Calu3 (cell line): ENCODE results near the gene IQSEC2. TPM values are rescaled to one million over a fixed set of nuclear protein-coding genes. Genes with fewer than 3 reads are reported as not detected.

Source experiments
- BruUV-seq: library from RNA; stranded (reverse); fragments of 400-500 nt; replicated peaks from 2 replicates; lab custom pipeline; 2021; lab: Mats Ljungman, UMichigan
- CTCF ChIA-PET: fragments of 300-600 bp; sonication (Branson Sonifier 250); formaldehyde crosslinking; loops from one replicate; lab custom pipeline; 2022; ENCODE audit warnings: antibody characterized with exemption; lab: Charles Lee
- DNase-seq: peaks from one replicate; pipeline ENCODE4 v3.0.0; 2022
- H3K27ac Mint-ChIP-seq: one replicate; pipeline ENCODE4 v1.8.0; 2022; ENCODE audit warnings: mixed read lengths; ENCODE audit not compliant: unreplicated experiment
- H3K27me3 Mint-ChIP-seq: one replicate; pipeline ENCODE4 v1.8.0; 2022; ENCODE audit warnings: mixed read lengths; ENCODE audit not compliant: unreplicated experiment
- H3K36me3 Mint-ChIP-seq: one replicate; pipeline ENCODE4 v1.8.0; 2022; ENCODE audit warnings: mild to moderate bottlenecking, moderate library complexity, mixed read lengths; ENCODE audit not compliant: insufficient read depth, unreplicated experiment
- H3K4me1 Mint-ChIP-seq: one replicate; pipeline ENCODE4 v1.8.0; 2022; ENCODE audit warnings: mild to moderate bottlenecking, low read depth, mixed read lengths; ENCODE audit not compliant: unreplicated experiment
- H3K4me3 Mint-ChIP-seq: one replicate; pipeline ENCODE4 v1.8.0; 2022; ENCODE audit warnings: mild to moderate bottlenecking, low read depth, moderate library complexity, mixed read lengths; ENCODE audit not compliant: unreplicated experiment
- H3K9me3 Mint-ChIP-seq: one replicate; pipeline ENCODE4 v1.8.0; 2022; ENCODE audit warnings: low read depth, mixed read lengths; ENCODE audit not compliant: unreplicated experiment
- CTCF ChIP-seq: fragments of 200-600 bp; IDR thresholded peaks from one replicate; pipeline ENCODE4 v1.8.0; 2022; ENCODE audit warnings: antibody characterized with exemption; ENCODE audit not compliant: unreplicated experiment
- intact Hi-C: fragments of 100-400 bp; cut with micrococcal nuclease; formaldehyde crosslinking; loops from one replicate; pipeline ENCODE4 v1.10.0; 2022; ENCODE audit not compliant: unreplicated experiment
- total RNA-seq: library from RNA; stranded (reverse); gene quantifications from 2 replicates; pipeline ENCODE4 v1.2.3, GENCODE V29; 2022

The IQSEC2 gene
- total RNA-seq, 1 experiment from 2014 or later = 14.1 TPM

- Mint-ChIP-seq H3K36me3 (no peaks in the 10 kb centered on the region), H3K9me3 (no peaks in the 10 kb centered on the region)
- intact Hi-C loops = no loop called here
These were observed 18.8 kb upstream of the IQSEC2 start for GRCh38 chrX:53300157-53300556.

DNA sequence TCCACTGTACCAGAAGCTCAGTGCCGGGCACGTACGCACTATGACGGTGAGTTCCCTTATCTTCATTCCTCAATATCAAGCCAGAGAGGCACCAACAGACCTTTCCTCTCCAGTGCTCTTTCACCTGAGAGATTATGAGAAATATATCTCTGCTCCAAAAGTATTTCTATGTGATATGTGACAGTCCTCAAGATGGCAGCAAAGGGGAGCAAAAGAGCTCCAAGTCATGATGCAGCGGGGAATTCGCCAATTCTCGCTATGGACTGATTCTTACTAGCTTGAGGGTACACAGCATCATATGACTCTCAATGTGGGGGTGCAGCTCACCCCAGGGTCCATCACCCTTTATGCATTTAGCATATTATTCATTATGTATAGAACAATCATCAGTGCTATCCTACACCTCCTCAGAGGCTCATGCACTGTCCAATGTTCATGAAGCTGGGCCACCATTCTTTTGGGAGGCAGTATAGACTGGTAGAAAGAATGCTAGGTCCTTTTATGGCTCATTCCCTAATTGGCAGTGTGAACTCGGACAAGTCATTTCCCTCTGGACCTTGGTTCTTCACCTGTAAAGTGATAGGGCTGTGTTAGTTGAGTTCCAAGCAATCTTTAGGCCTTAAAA lies 12.8 kb upstream of the IQSEC2 start:
- Mint-ChIP-seq H3K27me3 (peaks cover 24% of the 10 kb centered on the region), H3K27ac (no peak overlapping the region), H3K4me1 (no peaks in the 10 kb centered on the region), H3K9me3 (no peaks in the 10 kb centered on the region), H3K36me3 (no peaks in the 10 kb centered on the region), H3K4me3 (no peak overlapping the region)
- intact Hi-C loops = no loop called here
- no peak for TF ChIP-seq CTCF
- DNase-seq = no peak
- no TSS peak for BruUV-seq
- CTCF ChIA-PET = interaction anchor here (0.9 to 1.2 kb wide), 2 partner anchors 19 to 188 kb away, joined by 3 read pairs; no protein-coding TSS in a partner anchor

More at GRCh38 chrX:53300157-53300556, 18.8 kb upstream of the IQSEC2 start:
- Mint-ChIP-seq H3K27me3 (peaks cover 33% of the 10 kb centered on the region), H3K4me1 (no peaks in the 10 kb centered on the region), H3K27ac (no peak overlapping the region), H3K4me3 (no peak overlapping the region)
- no TSS peak for BruUV-seq
- CTCF ChIA-PET = interaction anchor here (0.7 kb wide), 1 partner anchor 13 kb away, joined by 3 read pairs; no protein-coding TSS in a partner anchor
- no peak for DNase-seq
- no peak for TF ChIP-seq CTCF

- Mint-ChIP-seq H3K27ac (no peak overlapping the region), H3K36me3 (no peaks in the 10 kb centered on the region), H3K4me3 (no peak overlapping the region), H3K9me3 (no peaks in the 10 kb centered on the region), H3K27me3 (peaks cover 14% of the 10 kb centered on the region), H3K4me1 (peaks cover 13% of the 10 kb centered on the region)
- no peak for DNase-seq
- no TSS peak for BruUV-seq
- CTCF ChIA-PET = no interaction called here
- TF ChIP-seq CTCF = no peak
- intact Hi-C loops = no loop called here
These were observed 10.2 kb upstream of the IQSEC2 start for GRCh38 chrX:53291596-53291995.

- DNase-seq = no peak
- Mint-ChIP-seq H3K27me3 (peaks cover 14% of the 10 kb centered on the region), H3K4me1 (peaks cover 13% of the 10 kb centered on the region), H3K4me3 (no peak overlapping the region), H3K9me3 (no peaks in the 10 kb centered on the region), H3K27ac (no peak overlapping the region), H3K36me3 (no peaks in the 10 kb centered on the region)
- intact Hi-C loops = no loop called here
- no peak for TF ChIP-seq CTCF
- CTCF ChIA-PET = no interaction called here
- no TSS peak for BruUV-seq
These were observed 9.2 kb upstream of the IQSEC2 start for GRCh38 chrX:53290441-53291041.
